ENCODE results near the gene PLCG1.

The PLCG1 gene

GRCh38 chr20:41142245-41142644 is 4.9 kb downstream of the PLCG1 start:
- DNase-seq (ENCODE audit: low spot score) = no peak

DNA sequence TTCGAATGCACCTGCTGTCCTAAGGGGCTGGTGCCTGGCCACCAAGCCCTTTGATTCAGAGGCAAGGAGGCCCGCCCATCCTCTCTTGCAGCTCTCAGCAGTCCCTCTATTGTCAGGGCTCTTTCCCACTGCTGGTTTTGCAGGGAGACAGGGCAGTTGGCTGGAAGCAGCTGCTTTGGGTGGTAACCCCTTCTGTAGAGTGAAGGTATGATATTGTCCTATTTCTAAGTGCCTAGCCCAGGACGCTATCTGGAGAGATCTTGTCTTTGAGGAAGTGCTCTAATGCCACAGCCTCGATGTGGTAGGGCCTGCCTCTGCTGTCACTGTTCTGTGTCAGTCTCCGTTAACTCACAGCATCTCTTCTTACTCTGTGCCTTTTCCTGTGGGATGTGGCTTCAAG is 5.6 kb downstream of the PLCG1 start:
- DNase-seq (ENCODE audit: low spot score) = peak; percentile 58

GRCh38 chr20:41143354-41143753 is 6.0 kb downstream of the PLCG1 start:
- DNase-seq (ENCODE audit: low spot score) = no peak

DNA sequence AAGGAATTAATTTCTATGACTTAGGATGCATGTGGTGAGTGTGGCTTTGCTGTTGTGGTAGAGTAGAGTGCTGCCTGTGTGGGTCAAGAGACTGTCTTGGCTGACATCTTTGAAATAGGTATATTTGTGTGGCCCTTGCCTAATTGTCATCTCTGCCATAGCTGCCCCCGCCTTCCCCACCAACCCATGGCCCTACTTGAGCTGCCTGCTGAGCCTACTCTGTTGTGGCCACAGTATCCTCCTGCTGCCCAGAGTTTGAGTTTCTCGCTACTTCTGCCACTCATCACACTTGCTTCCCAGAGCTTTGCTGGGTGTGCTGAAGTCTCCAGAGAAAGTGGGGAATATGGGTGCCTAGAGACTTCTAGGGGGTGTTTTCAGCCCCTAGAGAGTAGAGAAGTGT is 8.0 kb downstream of the PLCG1 start:
- DNase-seq (ENCODE audit: low spot score) = no peak

- no peak for DNase-seq (ENCODE audit: low spot score)
These were observed 8.7 kb downstream of the PLCG1 start for GRCh38 chr20:41145821-41146620.

GRCh38 chr20:41147767-41148191 is 10.4 kb downstream of the PLCG1 start:
- no peak for DNase-seq (ENCODE audit: low spot score)

DNA sequence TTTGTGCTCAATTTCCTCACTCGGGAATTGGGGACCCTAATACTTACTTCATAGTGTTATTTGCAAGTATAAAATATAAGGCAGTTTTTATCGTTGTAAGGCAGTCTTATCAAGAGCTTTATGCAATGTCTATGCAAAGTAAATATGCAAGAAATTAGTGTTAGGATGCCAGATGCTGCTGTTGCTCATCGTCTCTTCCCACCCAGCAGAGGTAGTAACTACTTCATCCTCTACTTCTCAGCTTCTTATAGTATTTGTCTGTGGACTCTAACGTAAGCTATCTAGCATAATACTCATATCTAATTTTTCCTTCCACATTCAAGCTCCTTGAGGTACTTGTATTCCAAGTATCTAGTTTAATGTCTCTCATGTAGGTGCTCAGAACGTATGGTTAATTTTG is 11.6 kb downstream of the PLCG1 start:
- no peak for DNase-seq (ENCODE audit: low spot score)

DNA sequence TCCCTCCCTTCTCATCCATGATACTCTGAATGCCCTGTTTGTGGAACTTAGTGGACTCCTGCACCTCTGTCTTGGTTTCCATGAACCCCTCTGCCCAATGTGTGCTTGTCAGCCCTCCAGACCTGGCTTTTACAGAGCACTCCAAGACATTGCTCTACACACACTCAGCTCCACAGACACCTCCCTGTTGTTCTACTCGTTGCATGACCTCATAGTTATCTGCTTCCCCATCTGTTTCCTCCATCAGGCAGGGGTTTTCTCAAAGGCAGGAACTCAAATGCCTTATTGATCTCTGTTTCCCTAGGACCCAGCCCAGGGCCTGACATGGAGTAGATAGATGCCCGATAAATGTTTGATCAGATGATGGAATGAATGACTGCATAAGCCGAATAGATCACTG is 13.3 kb downstream of the PLCG1 start:
- peak; percentile 43 for DNase-seq (ENCODE audit: low spot score)

DNA sequence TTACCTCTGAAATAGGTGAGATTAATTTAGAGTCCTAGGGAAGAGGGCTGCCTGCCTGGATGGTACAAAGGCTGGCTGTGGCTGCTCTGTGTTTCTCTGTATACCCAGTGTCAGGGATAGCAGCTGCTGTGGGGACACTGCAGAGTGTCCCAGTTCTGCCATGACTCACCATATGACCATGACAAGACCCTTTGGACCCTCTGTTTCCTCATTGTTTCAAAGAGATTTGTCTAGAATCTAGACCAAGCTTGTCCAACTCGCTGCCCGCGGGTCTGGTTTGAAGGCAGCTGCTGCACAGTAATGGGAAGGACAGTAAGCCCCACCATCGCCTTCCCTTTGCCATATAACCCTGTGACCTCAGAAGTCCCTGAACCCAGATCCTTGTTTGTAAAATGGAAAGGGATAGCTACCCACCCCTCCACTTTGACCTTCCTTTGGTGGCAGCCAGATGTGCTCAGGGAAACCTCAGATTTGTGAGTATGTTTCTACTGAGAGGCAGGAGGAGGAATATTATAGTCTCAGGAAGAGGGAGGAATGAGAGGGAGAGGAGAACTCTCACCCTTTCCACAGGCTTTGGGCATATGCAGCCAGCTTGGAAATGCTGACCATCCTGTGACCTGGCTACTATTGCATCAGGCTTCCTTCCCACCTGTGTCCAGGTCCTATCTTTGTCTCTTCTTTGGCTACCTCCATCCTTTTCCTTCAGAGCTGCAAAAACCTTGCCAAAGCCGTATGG is 14.0 kb downstream of the PLCG1 start:
- no peak for DNase-seq (ENCODE audit: low spot score)

- DNase-seq (ENCODE audit: low spot score) = no peak
These were observed 14.9 kb downstream of the PLCG1 start for GRCh38 chr20:41152108-41152757.

DNA sequence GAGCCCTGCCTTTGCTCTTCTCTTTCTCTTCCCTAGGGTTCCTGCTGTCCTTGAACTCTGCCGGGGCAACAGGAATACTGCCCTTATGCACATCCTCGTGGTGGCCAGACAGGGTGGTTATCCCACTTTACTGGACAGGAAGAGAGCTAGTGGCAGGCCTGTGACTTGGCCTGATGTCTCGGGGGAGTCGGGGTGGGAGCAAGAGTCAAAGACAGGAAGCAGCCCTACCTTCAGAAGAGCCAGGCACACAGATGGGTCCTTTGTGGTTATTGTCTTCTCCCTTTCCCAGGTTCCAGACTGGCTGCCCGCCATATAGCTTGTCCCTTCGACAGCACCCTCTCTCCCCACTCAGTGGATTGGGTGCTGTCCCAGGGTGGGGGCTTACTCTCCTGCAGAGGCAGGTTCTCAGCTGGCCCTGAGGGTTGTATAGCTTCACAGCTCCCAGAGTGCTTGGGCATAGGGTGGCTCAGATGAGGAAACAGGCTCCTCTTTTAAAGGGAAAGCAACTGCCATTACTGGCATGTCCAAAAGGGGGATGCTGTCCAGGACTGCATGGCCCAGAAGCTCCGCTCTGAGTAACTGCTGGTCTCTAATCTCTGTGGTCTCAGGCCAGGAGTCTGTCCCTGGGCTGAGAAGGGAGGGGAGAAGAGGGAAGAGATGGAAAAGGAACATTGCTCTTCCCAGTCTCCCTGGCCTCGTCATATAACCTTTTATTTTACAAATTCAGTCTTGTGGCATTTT is 17.3 kb downstream of the PLCG1 start:
- no peak for DNase-seq (ENCODE audit: low spot score)

GRCh38 chr20:41155261-41155660 is 17.9 kb downstream of the PLCG1 start:
- DNase-seq (ENCODE audit: low spot score) = no peak

DNA sequence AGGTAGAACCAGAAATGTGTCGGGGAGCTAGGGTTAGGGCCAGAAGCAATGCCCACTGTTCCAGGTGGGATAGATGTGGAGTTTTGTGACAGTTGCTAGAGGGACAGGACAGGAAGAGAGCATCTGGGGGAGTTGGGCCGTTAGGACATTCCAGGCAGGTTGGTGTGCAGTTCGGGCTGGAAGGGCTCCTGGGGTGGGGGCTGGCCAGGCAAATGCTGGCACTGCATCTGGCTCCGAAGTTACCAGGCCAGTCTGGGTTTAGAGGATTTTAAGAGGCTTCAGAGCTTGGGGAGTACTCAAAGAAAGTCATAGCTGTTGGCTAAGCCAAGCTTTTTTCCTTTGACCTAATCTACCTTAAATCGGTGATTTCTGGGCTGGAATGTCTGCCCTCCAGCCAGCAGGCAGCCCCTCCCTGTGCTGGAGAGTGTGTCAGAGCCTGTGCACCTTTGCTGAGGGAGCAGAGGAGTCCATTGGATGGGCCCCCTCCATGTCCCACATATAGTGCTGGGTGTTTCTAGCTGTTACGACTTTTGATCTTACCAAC is 20.8 kb downstream of the PLCG1 start:
- no peak for DNase-seq (ENCODE audit: low spot score)

DNA sequence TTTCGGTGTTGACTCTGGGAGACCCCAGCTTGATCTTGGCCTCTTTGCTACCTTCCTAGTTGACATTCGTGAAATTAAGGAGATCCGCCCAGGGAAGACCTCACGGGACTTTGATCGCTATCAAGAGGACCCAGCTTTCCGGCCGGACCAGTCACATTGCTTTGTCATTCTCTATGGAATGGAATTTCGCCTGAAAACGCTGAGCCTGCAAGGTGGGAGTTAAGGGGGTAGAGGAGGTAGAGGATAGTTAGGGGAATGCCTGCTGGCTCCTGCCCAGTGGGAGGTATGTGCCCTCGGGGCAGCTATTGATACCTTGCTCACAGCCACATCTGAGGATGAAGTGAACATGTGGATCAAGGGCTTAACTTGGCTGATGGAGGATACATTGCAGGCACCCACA is 22.2 kb downstream of the PLCG1 start:
- DNase-seq (ENCODE audit: low spot score) = no peak

DNA sequence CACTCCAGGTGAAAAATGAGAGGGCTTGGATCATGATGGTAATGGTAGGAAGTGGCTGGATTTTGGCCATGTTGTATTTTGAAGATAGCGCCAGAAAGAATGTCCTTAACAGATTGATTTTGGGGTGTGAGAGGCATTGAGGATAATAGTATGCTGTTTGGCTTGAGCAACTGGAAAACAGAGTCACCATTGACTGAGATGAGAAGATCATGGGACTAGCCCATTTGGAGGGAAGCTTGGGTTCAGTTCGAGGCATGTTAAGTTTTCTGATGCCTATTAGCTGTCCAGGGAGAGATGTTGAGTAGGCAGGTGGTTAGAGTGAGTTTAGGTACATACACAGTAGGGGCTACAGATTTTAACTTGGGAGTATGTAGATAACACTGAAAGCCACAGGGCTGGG is 23.3 kb downstream of the PLCG1 start:
- DNase-seq (ENCODE audit: low spot score) = no peak

GRCh38 chr20:41161886-41162285 is 24.5 kb downstream of the PLCG1 start:
- DNase-seq (ENCODE audit: low spot score) = no peak

DNA sequence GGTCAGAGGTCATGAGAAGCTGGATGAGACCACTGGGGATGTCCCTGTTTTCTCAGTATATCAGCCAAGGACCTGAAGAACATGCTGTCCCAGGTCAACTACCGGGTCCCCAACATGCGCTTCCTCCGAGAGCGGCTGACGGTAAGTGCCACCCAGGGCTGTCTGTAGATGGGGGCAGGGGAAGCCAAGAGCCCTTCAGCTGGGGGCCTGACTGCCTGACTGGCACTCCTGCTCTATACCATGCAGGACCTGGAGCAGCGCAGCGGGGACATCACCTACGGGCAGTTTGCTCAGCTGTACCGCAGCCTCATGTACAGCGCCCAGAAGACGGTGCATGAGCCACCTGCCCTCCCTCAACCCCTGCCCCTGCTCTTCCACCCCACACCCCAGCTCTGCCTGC is 25.1 kb downstream of the PLCG1 start:
- no peak for DNase-seq (ENCODE audit: low spot score)

- no peak for DNase-seq (ENCODE audit: low spot score)
These were observed 26.5 kb downstream of the PLCG1 start for GRCh38 chr20:41163821-41164220.

- no peak for DNase-seq (ENCODE audit: low spot score)
These were observed 27.9 kb downstream of the PLCG1 start for GRCh38 chr20:41165001-41165882.

GRCh38 chr20:41166201-41167117 is 29.1 kb downstream of the PLCG1 start:
- no peak for DNase-seq (ENCODE audit: low spot score)

Measured in CD4-positive, alpha-beta T cell treated with Interleukin-6 at 100 ng/mL for 8 hours (primary cell).